ENCODE measurements around the gene NLGN4Y. TPM values are rescaled to one million over a fixed set of nuclear protein-coding genes. Genes with fewer than 3 reads are reported as not detected.

NLGN4Y gene
- total and polyA plus RNA-seq, 2 experiments from 2014 or later, result 10.9 to 73.6 TPM

- Histone ChIP-seq H3K9me2 (ENCODE audit: insufficient read depth) (no peaks in the 10 kb centered on the region), H3K4me1 (ENCODE audit: insufficient read depth) (no peaks in the 10 kb centered on the region), H2AFZ (no peak overlapping the region), H3K4me3 (no peak overlapping the region), H3K79me2 (replicated peaks; ENCODE audit: insufficient read depth) (peaks cover 21% of the 10 kb centered on the region; the same call in 1 of the 2 replicates), H3F3A (replicated peaks; ENCODE audit: low read depth) (no peaks in the 10 kb centered on the region), H3K4me2 (no peak overlapping the region), H3K36me3 (ENCODE audit: insufficient read depth) (no peaks in the 10 kb centered on the region), H3K27ac (ENCODE audit: low read depth) (no peak overlapping the region), H4K20me1 (replicated peaks; ENCODE audit: insufficient read depth) (no peaks in the 10 kb centered on the region), H3K27me3 (ENCODE audit: insufficient read depth) (no peaks in the 10 kb centered on the region)
- no peak for ATAC-seq
- Mint-ChIP-seq H3K36me3 (ENCODE audit: low read depth) (peaks cover 24% of the 10 kb centered on the region; the same call in 2 of the 3 replicates), H3K4me3 (no peak overlapping the region), H3K27me3 (ENCODE audit: insufficient read depth, low read depth, poor library complexity) (peaks cover 5% of the 10 kb centered on the region), H3K9me3 (no peaks in the 10 kb centered on the region), H3K4me1 (no peaks in the 10 kb centered on the region), H3K27ac (no peak overlapping the region)
- no peak for DNase-seq (ENCODE audit: low spot score)
- no peak for TF ChIP-seq ZNF114 (CRISPR knock-in tag; IDR thresholded peaks at IDR 0.05)
These were observed 117.5 kb downstream of the NLGN4Y start for GRCh38 chrY:14641853-14642252.

- H3K4me1 Mint-ChIP-seq, result no peaks in the 10 kb centered on the region
- Histone ChIP-seq H2AFZ (no peak overlapping the region), H4K20me1 (replicated peaks; ENCODE audit: insufficient read depth) (no peaks in the 10 kb centered on the region), H3K4me2 (no peak overlapping the region), H3K4me3 (no peak overlapping the region), H3F3A (replicated peaks; ENCODE audit: low read depth) (no peaks in the 10 kb centered on the region), H3K9me2 (ENCODE audit: insufficient read depth) (no peaks in the 10 kb centered on the region), H3K27ac (ENCODE audit: low read depth) (no peak overlapping the region), H3K79me2 (replicated peaks; ENCODE audit: insufficient read depth) (peaks cover 36% of the 10 kb centered on the region), H3K4me1 (ENCODE audit: insufficient read depth) (no peaks in the 10 kb centered on the region), H3K36me3 (ENCODE audit: insufficient read depth) (no peaks in the 10 kb centered on the region), H3K27me3 (ENCODE audit: insufficient read depth) (no peaks in the 10 kb centered on the region)
- no peak overlapping the region for H3K4me3 Mint-ChIP-seq
- no peaks in the 10 kb centered on the region for H3K9me3 Mint-ChIP-seq
- H3K27me3 Mint-ChIP-seq (ENCODE audit: insufficient read depth, low read depth, poor library complexity), result peaks cover 5% of the 10 kb centered on the region
- no peak for DNase-seq (ENCODE audit: low spot score)
- ATAC-seq, result no peak
- peaks cover 20% of the 10 kb centered on the region; the same call in 2 of the 3 replicates for H3K36me3 Mint-ChIP-seq (ENCODE audit: low read depth)
- H3K27ac Mint-ChIP-seq, result no peak overlapping the region
- no peak for TF ChIP-seq CREB1 (CRISPR knock-in tag; IDR thresholded peaks at IDR 0.05; ENCODE audit: low read depth)
- no peak for TF ChIP-seq NANOG (IDR thresholded peaks at IDR 0.05; ENCODE audit: borderline replicate concordance)
- TF ChIP-seq STAT1 (IDR thresholded peaks at IDR 0.05; ENCODE audit: unreplicated experiment), result no peak
- no peak for TF ChIP-seq REST (IDR thresholded peaks at IDR 0.05; ENCODE audit: unreplicated experiment)
- TF ChIP-seq ETS1 (IDR thresholded peaks at IDR 0.05), result no peak
These were observed 120.0 kb downstream of the NLGN4Y start for GRCh38 chrY:14644157-14644952.
